Stimulated activated CD4-positive, alpha-beta T cell treated with anti-CD3 and anti-CD28 coated beads, Interleukin-4, amount 100 ng/mL, for 24 hours (primary cell): Measurements from ENCODE around the gene CREB3L1.

Experiments
- DNase-seq: peaks from one replicate; pipeline ENCODE4 v3.0.0-alpha.2; 2020

The CREB3L1 gene

GRCh38 chr11:46330154-46330553 is 52.7 kb downstream of the CREB3L1 start:
- DNase-seq, result no peak

GRCh38 chr11:46330563-46331281 is 53.3 kb downstream of the CREB3L1 start:
- DNase-seq, result no peak

GRCh38 chr11:46331282-46331984 is 54.0 kb downstream of the CREB3L1 start:
- peak; percentile 60 for DNase-seq

GRCh38 chr11:46332093-46332567 is 54.7 kb downstream of the CREB3L1 start:
- DNase-seq, result no peak

- DNase-seq, result peak; percentile 62
Measured at GRCh38 chr11:46332568-46333393, 55.3 kb downstream of the CREB3L1 start.

- peak; percentile 23 for DNase-seq
Measured at GRCh38 chr11:46333394-46333947, 56.0 kb downstream of the CREB3L1 start.

- no peak for DNase-seq
Measured at GRCh38 chr11:46334211-46334610, 56.7 kb downstream of the CREB3L1 start.

- DNase-seq, result no peak
Measured at GRCh38 chr11:46335271-46335670, 57.8 kb downstream of the CREB3L1 start.

- no peak for DNase-seq
Measured at GRCh38 chr11:46335890-46336562, 58.6 kb downstream of the CREB3L1 start.

- no peak for DNase-seq
Measured at GRCh38 chr11:46336563-46337180, 59.2 kb downstream of the CREB3L1 start.

- DNase-seq, result no peak
Measured at GRCh38 chr11:46337626-46338345, 60.3 kb downstream of the CREB3L1 start.

- DNase-seq, result no peak
Measured at GRCh38 chr11:46338636-46338987, 61.1 kb downstream of the CREB3L1 start.

- DNase-seq, result no peak
Measured at GRCh38 chr11:46338988-46339666, 61.7 kb downstream of the CREB3L1 start.

- no peak for DNase-seq
Measured at GRCh38 chr11:46339816-46340215, 62.4 kb downstream of the CREB3L1 start.

GRCh38 chr11:46341454-46341853 is 64.0 kb downstream of the CREB3L1 start:
- no peak for DNase-seq

GRCh38 chr11:46342239-46342638 is 64.8 kb downstream of the CREB3L1 start:
- no peak for DNase-seq

- DNase-seq, result no peak
Measured at GRCh38 chr11:46343520-46343919, 66.1 kb downstream of the CREB3L1 start.

GRCh38 chr11:46345131-46345597 is 67.7 kb downstream of the CREB3L1 start:
- no peak for DNase-seq

- DNase-seq, result peak; percentile 37
Measured at GRCh38 chr11:46345881-46346484, 68.5 kb downstream of the CREB3L1 start.
